ENCODE data around the gene KLF16.
A peak's percentile ranks its signal among the peaks of the same experiment; 100 is the strongest.
"Not testable (repeated sequence)": the region's sequence is repeated elsewhere in the genome, so short reads cannot be mapped to it uniquely, and the experiment has no call there.

Gene KLF16

GRCh38 chr19:1888385-1888784 is 25.0 kb upstream of the KLF16 start:
- Histone ChIP-seq H3K27me3 (ENCODE audit: insufficient read depth, low read length, poor library complexity) (no peaks in the 10 kb centered on the region), H3K36me3 (ENCODE audit: control insufficient read depth, insufficient read depth, low read length) (no peaks in the 10 kb centered on the region), H2AK5ac (ENCODE audit: low read length) (no peak overlapping the region), H3K27ac (ENCODE audit: low read depth, low read length) (no peak overlapping the region), H3K4me1 (ENCODE audit: control insufficient read depth, low read depth, low read length) (peaks cover 7% of the 10 kb centered on the region), H3K23ac (ENCODE audit: low read length) (no peak overlapping the region), H3K79me2 (ENCODE audit: control insufficient read depth, insufficient read depth, low read length) (peaks cover 17% of the 10 kb centered on the region), H2BK5ac (ENCODE audit: low read length) (no peak overlapping the region), H2BK15ac (replicated peaks; ENCODE audit: low read depth) (no peak overlapping the region), H3K9ac (ENCODE audit: low read length) (no peak overlapping the region), H3K18ac (ENCODE audit: low read length) (no peak overlapping the region), H3K56ac (ENCODE audit: low read length) (peak overlapping the region; percentile 37), H3K4me3 (ENCODE audit: low read length) (no peak overlapping the region), H4K5ac (ENCODE audit: low read length) (no peak overlapping the region), H4K8ac (ENCODE audit: low read depth, low read length) (no peak overlapping the region), H3K4me2 (ENCODE audit: low read length) (no peak overlapping the region), H3K79me1 (ENCODE audit: low read length) (peaks cover 13% of the 10 kb centered on the region), H2BK120ac (ENCODE audit: low read depth, low read length) (no peak overlapping the region), H3K4ac (ENCODE audit: low read depth, low read length) (no peak overlapping the region)
- DNase-seq, result no peak
- WGBS (ENCODE audit: extremely low coverage, insufficient coverage, low lambda C conversion rate), result no CpG with 5 or more reads among the region's 5 CpGs

- Histone ChIP-seq H3K79me2 (ENCODE audit: control insufficient read depth, insufficient read depth, low read length) (peaks cover 28% of the 10 kb centered on the region), H3K79me1 (ENCODE audit: low read length) (peaks cover 23% of the 10 kb centered on the region)
- WGBS (ENCODE audit: extremely low coverage, insufficient coverage, low lambda C conversion rate), result no CpG with 5 or more reads among the region's 15 CpGs
- H3K4me2 ChIP-seq (ENCODE audit: low read length); H3K27ac ChIP-seq (ENCODE audit: low read depth, low read length); H3K9ac ChIP-seq (ENCODE audit: low read length); H3K4ac ChIP-seq (ENCODE audit: low read depth, low read length); H2AK5ac ChIP-seq (ENCODE audit: low read length); H3K4me1 ChIP-seq (ENCODE audit: control insufficient read depth, low read depth, low read length); DNase-seq; H3K56ac ChIP-seq (ENCODE audit: low read length); H3K36me3 ChIP-seq (ENCODE audit: control insufficient read depth, insufficient read depth, low read length); H3K27me3 ChIP-seq (ENCODE audit: insufficient read depth, low read length, poor library complexity); H4K8ac ChIP-seq (ENCODE audit: low read depth, low read length); H3K23ac ChIP-seq (ENCODE audit: low read length); H2BK5ac ChIP-seq (ENCODE audit: low read length); H2BK15ac ChIP-seq (replicated peaks; ENCODE audit: low read depth); H3K18ac ChIP-seq (ENCODE audit: low read length); H2BK120ac ChIP-seq (ENCODE audit: low read depth, low read length); H4K5ac ChIP-seq (ENCODE audit: low read length); H3K4me3 ChIP-seq (ENCODE audit: low read length): not testable (repeated sequence)
Observed at GRCh38 chr19:1886360-1886759, 23.0 kb upstream of the KLF16 start.

GRCh38 chr19:1885398-1886119 is 22.2 kb upstream of the KLF16 start, which contains the start of gene ABHD17A:
Gene ABHD17A, minus strand, starts transcription at chr19:1885496. Its CDS starts 3,930 bp downstream, at chr19:1881566.
- not testable (repeated sequence) for H2BK15ac ChIP-seq (replicated peaks; ENCODE audit: low read depth); H3K27me3 ChIP-seq (ENCODE audit: insufficient read depth, low read length, poor library complexity); H3K23ac ChIP-seq (ENCODE audit: low read length); H4K5ac ChIP-seq (ENCODE audit: low read length); H2BK5ac ChIP-seq (ENCODE audit: low read length); H2BK120ac ChIP-seq (ENCODE audit: low read depth, low read length); H4K8ac ChIP-seq (ENCODE audit: low read depth, low read length); H3K4me1 ChIP-seq (ENCODE audit: control insufficient read depth, low read depth, low read length); H3K4ac ChIP-seq (ENCODE audit: low read depth, low read length); H3K27ac ChIP-seq (ENCODE audit: low read depth, low read length); H2AK5ac ChIP-seq (ENCODE audit: low read length); H3K36me3 ChIP-seq (ENCODE audit: control insufficient read depth, insufficient read depth, low read length)
- DNase-seq, result peak; percentile 95
- WGBS (ENCODE audit: extremely low coverage, insufficient coverage, low lambda C conversion rate), result no CpG with 5 or more reads among the region's 46 CpGs
- H3K9ac ChIP-seq (ENCODE audit: low read length), result peak within 1 kb of the TSS; percentile 89
- peak within 1 kb of the TSS; percentile 43 for H3K18ac ChIP-seq (ENCODE audit: low read length)
- H3K4me3 ChIP-seq (ENCODE audit: low read length), result peak within 1 kb of the TSS; percentile 90
- peak within 1 kb of the TSS; percentile 92 for H3K56ac ChIP-seq (ENCODE audit: low read length)
- peaks cover 28% of the 10 kb centered on the region for H3K79me2 ChIP-seq (ENCODE audit: control insufficient read depth, insufficient read depth, low read length)
- H3K4me2 ChIP-seq (ENCODE audit: low read length), result peak within 1 kb of the TSS; percentile 93
- peaks cover 23% of the 10 kb centered on the region for H3K79me1 ChIP-seq (ENCODE audit: low read length)

GRCh38 chr19:1884719-1885334 is 21.4 kb upstream of the KLF16 start:
- peaks cover 23% of the 10 kb centered on the region for H3K79me1 ChIP-seq (ENCODE audit: low read length)
- H4K5ac ChIP-seq (ENCODE audit: low read length), result no peak overlapping the region
- no peak overlapping the region for H2BK5ac ChIP-seq (ENCODE audit: low read length)
- no peak overlapping the region for H3K27ac ChIP-seq (ENCODE audit: low read depth, low read length)
- H3K56ac ChIP-seq (ENCODE audit: low read length), result peak overlapping the region; percentile 92
- H2BK15ac ChIP-seq (replicated peaks; ENCODE audit: low read depth), result no peak overlapping the region
- peak overlapping the region; percentile 89 for H3K9ac ChIP-seq (ENCODE audit: low read length)
- H3K18ac ChIP-seq (ENCODE audit: low read length), result peak overlapping the region; percentile 43
- H3K4me3 ChIP-seq (ENCODE audit: low read length), result peak overlapping the region; percentile 90
- no peak overlapping the region for H2BK120ac ChIP-seq (ENCODE audit: low read depth, low read length)
- DNase-seq, result no peak
- no peak overlapping the region for H2AK5ac ChIP-seq (ENCODE audit: low read length)
- H3K4me1 ChIP-seq (ENCODE audit: control insufficient read depth, low read depth, low read length), result peaks cover 10% of the 10 kb centered on the region
- H3K79me2 ChIP-seq (ENCODE audit: control insufficient read depth, insufficient read depth, low read length), result peaks cover 28% of the 10 kb centered on the region
- no CpG with 5 or more reads among the region's 56 CpGs for WGBS (ENCODE audit: extremely low coverage, insufficient coverage, low lambda C conversion rate)
- H4K8ac ChIP-seq (ENCODE audit: low read depth, low read length), result no peak overlapping the region
- H3K27me3 ChIP-seq (ENCODE audit: insufficient read depth, low read length, poor library complexity), result no peaks in the 10 kb centered on the region
- H3K4ac ChIP-seq (ENCODE audit: low read depth, low read length), result no peak overlapping the region
- peak overlapping the region; percentile 93 for H3K4me2 ChIP-seq (ENCODE audit: low read length)
- H3K23ac ChIP-seq (ENCODE audit: low read length), result no peak overlapping the region
- no peaks in the 10 kb centered on the region for H3K36me3 ChIP-seq (ENCODE audit: control insufficient read depth, insufficient read depth, low read length)

GRCh38 chr19:1884291-1884718 is 20.9 kb upstream of the KLF16 start:
- Histone ChIP-seq H3K27ac (ENCODE audit: low read depth, low read length) (no peak overlapping the region), H3K79me2 (ENCODE audit: control insufficient read depth, insufficient read depth, low read length) (peaks cover 28% of the 10 kb centered on the region), H2AK5ac (ENCODE audit: low read length) (no peak overlapping the region), H3K27me3 (ENCODE audit: insufficient read depth, low read length, poor library complexity) (no peaks in the 10 kb centered on the region), H3K36me3 (ENCODE audit: control insufficient read depth, insufficient read depth, low read length) (no peaks in the 10 kb centered on the region), H3K4me1 (ENCODE audit: control insufficient read depth, low read depth, low read length) (peaks cover 10% of the 10 kb centered on the region), H3K9ac (ENCODE audit: low read length) (peak overlapping the region; percentile 89), H3K4ac (ENCODE audit: low read depth, low read length) (no peak overlapping the region), H2BK5ac (ENCODE audit: low read length) (no peak overlapping the region), H3K4me3 (ENCODE audit: low read length) (peak overlapping the region; percentile 90), H4K8ac (ENCODE audit: low read depth, low read length) (no peak overlapping the region), H3K23ac (ENCODE audit: low read length) (no peak overlapping the region), H3K4me2 (ENCODE audit: low read length) (peak overlapping the region; percentile 93), H2BK15ac (replicated peaks; ENCODE audit: low read depth) (no peak overlapping the region), H4K5ac (ENCODE audit: low read length) (no peak overlapping the region), H3K18ac (ENCODE audit: low read length) (no peak overlapping the region), H3K56ac (ENCODE audit: low read length) (peak overlapping the region; percentile 92), H2BK120ac (ENCODE audit: low read depth, low read length) (no peak overlapping the region), H3K79me1 (ENCODE audit: low read length) (peaks cover 23% of the 10 kb centered on the region)
- DNase-seq, result no peak
- WGBS (ENCODE audit: extremely low coverage, insufficient coverage, low lambda C conversion rate), result no CpG with 5 or more reads among the region's 11 CpGs
